ENCODE data around the gene MAGI2. TPM values are rescaled to one million over a fixed set of nuclear protein-coding genes. Genes with fewer than 3 reads are reported as not detected.
"Not testable (repeated sequence)": the region's sequence is repeated elsewhere in the genome, so short reads cannot be mapped to it uniquely, and the experiment has no call there.

The MAGI2 gene
- total RNA-seq, 6 experiments from 2014 or later, result 1.2 to 4.0 (median 2.4) TPM

- ATAC-seq (peak; percentile 70 to 86 (median 80)), DNase-seq (peak; percentile 85 to 97 (median 97))
- Histone ChIP-seq H3K36me3 (no peaks in the 10 kb centered on the region), H3K9me3 (no peaks in the 10 kb centered on the region), H3K27ac (peak overlapping the region; percentile 84 to 94 (median 86)), H3K4me1 (peaks cover 0 to 21% (median 7%) of the 10 kb centered on the region in 4 donors), H3K27me3 (no peaks in the 10 kb centered on the region), H3K4me3 (peak overlapping the region; percentile 77 to 82 (median 77))
- peak; percentile 45 for TF ChIP-seq POLR2A (IDR thresholded peaks at IDR 0.05)
- no peak for TF ChIP-seq CTCF (IDR thresholded peaks at IDR 0.05)
- 0% methylated on average over 9 of the region's 27 CpGs for WGBS (ENCODE audit: insufficient coverage, low coverage, low lambda C conversion rate, missing lambda C conversion rate)
- intact Hi-C loops (cut with DNase I), result no loop called here
Measured at GRCh38 chr7:79452032-79452494, 1.4 kb downstream of the MAGI2 start.

GRCh38 chr7:79451580-79451979 lies 1.9 kb downstream of the MAGI2 start:
- Histone ChIP-seq H3K36me3 (no peaks in the 10 kb centered on the region), H3K4me3 (peak overlapping the region; percentile 77 to 82 (median 77)), H3K27ac (peak overlapping the region; percentile 84 to 94 (median 86)), H3K9me3 (no peaks in the 10 kb centered on the region), H3K27me3 (no peaks in the 10 kb centered on the region), H3K4me1 (peaks cover 0 to 21% (median 7%) of the 10 kb centered on the region in 4 donors)
- no peak for TF ChIP-seq CTCF (IDR thresholded peaks at IDR 0.05)
- no peak for TF ChIP-seq POLR2A (IDR thresholded peaks at IDR 0.05)
- intact Hi-C loops (cut with DNase I), result no loop called here
- no peak for DNase-seq
- ATAC-seq, result no peak
- WGBS (ENCODE audit: insufficient coverage, low coverage, low lambda C conversion rate, missing lambda C conversion rate), result 34% methylated on average over 8 of the region's 8 CpGs

- WGBS (ENCODE audit: insufficient coverage, low coverage, low lambda C conversion rate, missing lambda C conversion rate), result 76% methylated on average over 3 of the region's 3 CpGs
- ATAC-seq; H3K27me3 ChIP-seq; H3K4me1 ChIP-seq; H3K4me3 ChIP-seq; DNase-seq; H3K36me3 ChIP-seq; H3K27ac ChIP-seq; H3K9me3 ChIP-seq; intact Hi-C loops (cut with DNase I): not testable (repeated sequence)
Measured at GRCh38 chr7:79442766-79443165, 10.7 kb downstream of the MAGI2 start.

- Histone ChIP-seq H3K4me1 (no peaks in the 10 kb centered on the region), H3K9me3 (no peaks in the 10 kb centered on the region), H3K36me3 (no peaks in the 10 kb centered on the region), H3K27me3 (no peaks in the 10 kb centered on the region), H3K27ac (no peak overlapping the region), H3K4me3 (no peak overlapping the region)
- intact Hi-C loops (cut with DNase I), result no loop called here
- DNase-seq (no peak), ATAC-seq (no peak)
- no peak for TF ChIP-seq CTCF (IDR thresholded peaks at IDR 0.05)
- TF ChIP-seq POLR2A (IDR thresholded peaks at IDR 0.05), result no peak
Measured at GRCh38 chr7:79436378-79436777, 17.1 kb downstream of the MAGI2 start.

GRCh38 chr7:79434867-79435266 lies 18.6 kb downstream of the MAGI2 start:
- no peaks in the 10 kb centered on the region for H3K4me1 ChIP-seq
- H3K4me3 ChIP-seq, result no peak overlapping the region
- no peaks in the 10 kb centered on the region for H3K27me3 ChIP-seq
- ATAC-seq (peak; percentile 59 to 92 (median 86)), DNase-seq (peak in 1 of 3 donors; percentile 55)
- H3K9me3 ChIP-seq, result no peaks in the 10 kb centered on the region
- no peak overlapping the region for H3K27ac ChIP-seq
- no peaks in the 10 kb centered on the region for H3K36me3 ChIP-seq
- TF ChIP-seq POLR2A (IDR thresholded peaks at IDR 0.05) (no peak), CTCF (IDR thresholded peaks at IDR 0.05) (no peak)
- intact Hi-C loops (cut with DNase I), result no loop called here
- WGBS (ENCODE audit: insufficient coverage, low coverage, low lambda C conversion rate, missing lambda C conversion rate), result 0% methylated on average over 1 of the region's 1 CpG
